SK-N-SH (cell line): ENCODE data around the gene TARBP1.

ENCODE experiments used
- CTCF ChIP-seq: fragments of 200-600 bp; sonication (generic); IDR thresholded peaks from 2 replicates; pipeline ENCODE4 v1.6.1; 2017; ENCODE audit warnings: antibody characterized with exemption, mild to moderate bottlenecking, moderate library complexity
- ELF1 ChIP-seq: IDR thresholded peaks from 2 replicates; pipeline ENCODE4 v1.4.0; 2012
- SIN3A ChIP-seq: IDR thresholded peaks from 2 replicates; pipeline ENCODE4 v1.6.1; 2012; ENCODE audit warnings: low read depth, mild to moderate bottlenecking, low read length, moderate library complexity, borderline replicate concordance
- YY1 ChIP-seq: IDR thresholded peaks from 2 replicates; pipeline ENCODE4 v1.4.0; 2012; ENCODE audit warnings: low read depth, mild to moderate bottlenecking

GRCh38 chr1:234413485-234413884 lies 65.5 kb downstream of the TARBP1 start:
- TF ChIP-seq YY1 (no peak), ELF1 (no peak), CTCF (no peak), SIN3A (no peak)
